K562 (cell line): ENCODE measurements around the gene PLEKHG1. TPM values are rescaled to one million over a fixed set of nuclear protein-coding genes. Genes with fewer than 3 reads are reported as not detected.

Experiments
- ATAC-seq: fragments of 200-7000 bp; cut with Tn5 transposase; 3 replicates; pipeline ENCODE4 v1.9.1; 2020; ENCODE audit warnings: moderate library complexity
- BruUV-seq: library from RNA; stranded (reverse); fragments of 400-500 nt; replicated peaks from 2 replicates; lab custom pipeline; 2021; lab: Mats Ljungman, UMichigan
- CTCF ChIA-PET: fragments of 300-600 bp; formaldehyde crosslinking; extraction: SDS; loops from one replicate; lab custom pipeline; 2021; ENCODE audit warnings: low intra/inter-chr PET ratio; lab: Yijun Ruan, JAX
- POLR2A ChIA-PET: fragments of 300-600, 350-650 bp; sonication (Branson Sonifier 250); formaldehyde crosslinking; extraction: SDS; loops from one replicate; lab custom pipeline; 2021; ENCODE audit warnings: antibody characterized with exemption, inconsistent platforms; lab: Yijun Ruan, JAX
- DNase-seq, 4 experiments: peaks; one replicate each; pipeline versions ENCODE4 v3.0.0 to v3.0.0-alpha.2; 2011 to 2018; ENCODE audit warnings: low spot score in 3 of 4, mixed read lengths in 3 of 4; ENCODE audit errors: extremely low read depth in 1 of 4
- FAIRE-seq: peaks from 2 replicates; lab custom pipeline; 2011; peaks lifted over from hg19 to GRCh38; lab: Jason Lieb, UNC
- H2AFZ ChIP-seq: 2 replicates; pipeline ENCODE4 v1.6.0; 2011; ENCODE audit warnings: low read depth, low read length, control low read depth, inconsistent platforms
- H3K27ac ChIP-seq: fragments of 200-600 bp; 3 replicates; pipeline ENCODE4 v1.8.0; 2011; ENCODE audit warnings: low read depth, mild to moderate bottlenecking, control low read depth, inconsistent platforms, low read length, moderate library complexity, mixed read lengths; ENCODE audit errors: extremely low read depth
- H3K27me3 ChIP-seq, 2 experiments: fragments of 300-600 bp in 1 of 2; 2 replicates in 1 of 2; 3 replicates in 1 of 2; pipeline versions ENCODE4 v1.6.0 to v1.8.0; 2011; ENCODE audit warnings: inconsistent platforms in 2 of 2, low read length in 2 of 2, mild to moderate bottlenecking in 1 of 2, mixed read lengths in 1 of 2, moderate library complexity in 1 of 2; ENCODE audit not compliant: control insufficient read depth in 2 of 2, insufficient read depth in 2 of 2
- H3K36me3 ChIP-seq: fragments of 300-600 bp; 3 replicates; pipeline ENCODE4 v1.8.0; 2011; ENCODE audit warnings: mild to moderate bottlenecking, low read length, inconsistent platforms; ENCODE audit not compliant: control insufficient read depth, insufficient read depth
- H3K4me1 ChIP-seq, 2 experiments: fragments of 200-600 bp in 1 of 2; replicated peaks in 1 of 2; 2 replicates in 1 of 2; 3 replicates in 1 of 2; pipeline versions ENCODE4 v1.5.1 to v1.8.0; 2011; ENCODE audit warnings: inconsistent platforms in 2 of 2, low read length in 2 of 2, mild to moderate bottlenecking in 1 of 2, mixed read lengths in 1 of 2, moderate library complexity in 1 of 2; ENCODE audit not compliant: control insufficient read depth in 2 of 2, insufficient read depth in 2 of 2
- H3K4me2 ChIP-seq: 2 replicates; pipeline ENCODE4 v1.6.1; 2011; ENCODE audit warnings: low read length, control low read depth, inconsistent platforms, mixed read lengths; ENCODE audit not compliant: insufficient read depth
- H3K4me3 ChIP-seq: fragments of 200-600 bp; sonication (generic), shearing (Covaris generic); 2 replicates; pipeline ENCODE4 v1.5.1; 2016; ENCODE audit warnings: control low read depth, inconsistent platforms
- H3K79me2 ChIP-seq: fragments of 200-600 bp; 3 replicates; pipeline ENCODE4 v1.8.0; 2011; ENCODE audit warnings: low read length, inconsistent platforms; ENCODE audit not compliant: control insufficient read depth, insufficient read depth
- H3K9ac ChIP-seq, 2 experiments: 2 replicates each; pipeline versions ENCODE4 v1.6.0 to v1.6.1; 2011; ENCODE audit warnings: low read depth in 2 of 2, low read length in 2 of 2, control low read depth in 1 of 2, inconsistent platforms in 1 of 2, mild to moderate bottlenecking in 1 of 2, mixed read lengths in 1 of 2; ENCODE audit not compliant: insufficient read depth in 1 of 2
- H3K9me1 ChIP-seq: one replicate; pipeline ENCODE4 v1.6.0; 2011; ENCODE audit warnings: inconsistent platforms, mild to moderate bottlenecking, low read length, moderate library complexity; ENCODE audit not compliant: control insufficient read depth, insufficient read depth
- H3K9me3 ChIP-seq: replicated peaks from 2 replicates; pipeline ENCODE4 v1.5.1; 2011; ENCODE audit warnings: low read depth, low read length, inconsistent platforms; ENCODE audit not compliant: control insufficient read depth, insufficient read depth
- H4K20me1 ChIP-seq: replicated peaks from 2 replicates; pipeline ENCODE4 v1.6.1; 2011; ENCODE audit warnings: low read length, inconsistent platforms, mixed read lengths; ENCODE audit not compliant: control insufficient read depth, insufficient read depth
- DMBX1 ChIP-seq: fragments of 250-450 bp; sonication (Bioruptor Pico); IDR thresholded peaks from 2 replicates; pipeline ENCODE4 v1.8.0; 2022; ENCODE audit warnings: inconsistent platforms, mild to moderate bottlenecking, moderate library complexity, borderline replicate concordance
- ETV1 ChIP-seq: fragments of 450-650 bp; conservative IDR thresholded peaks from 2 replicates; pipeline ENCODE4 v1.6.1; 2016; ENCODE audit warnings: missing genetic modification characterization, control low read depth, low read depth, missing compliant biosample characterization
- NR4A1 ChIP-seq, 2 experiments: fragments of 250-450 bp in 1 of 2; fragments of 450-650 bp in 1 of 2; sonication (Bioruptor Pico) in 1 of 2; IDR thresholded peaks; 2 replicates each; pipeline versions ENCODE4 v1.4.0 to v1.6.1; 2016 to 2020; ENCODE audit warnings: mild to moderate bottlenecking in 2 of 2, missing compliant biosample characterization in 1 of 2, missing genetic modification characterization in 1 of 2, moderate library complexity in 1 of 2
- TAF9B ChIP-seq: fragments of 450-650 bp; IDR thresholded peaks from 2 replicates; pipeline ENCODE4 v1.6.1; 2018; ENCODE audit warnings: mild to moderate bottlenecking; ENCODE audit not compliant: partially characterized antibody
- ZNF766 ChIP-seq: fragments of 200-800 bp; sonication (Bioruptor generic); conservative IDR thresholded peaks from 2 replicates; pipeline ENCODE4 v1.6.1; 2016; ENCODE audit warnings: missing genetic modification characterization, missing compliant biosample characterization
- WGBS: fragments of 100-300 bp; shearing (Covaris generic); methylation state at CpG from one replicate; pipeline ENCODE4 v1.1.6; 2016; ENCODE audit warnings: low coverage, mixed read lengths; ENCODE audit not compliant: insufficient coverage; ENCODE audit errors: missing lambda C conversion rate; 5-methylcytosine and 5-hydroxymethylcytosine counted together
- in situ Hi-C: fragments of 300-500 bp; cut with MboI; formaldehyde crosslinking; loops from 4 replicates; pipeline ENCODE4 v1.15.0; 2018; ENCODE audit warnings: inconsistent platforms, mixed read lengths
- intact Hi-C: fragments of 100-400 bp; cut with micrococcal nuclease; formaldehyde crosslinking; loops from 2 replicates; pipeline ENCODE4 v1.14.2; 2022
- polyA plus RNA-seq, 8 experiments: library from polyadenylated mRNA; depleted of rRNA in 4 of 8; stranded (reverse) in 5 of 8; unstranded in 3 of 8; fragments of >200 nt; fragmentation: Nextera tagmentation in 2 of 8; fragmentation: Illumina TruSeq in 1 of 8; extraction: Ambion mirVana in 2 of 8; extraction: Trizol in 1 of 8; gene quantifications; 2 replicates each; pipeline versions ENCODE4 v1.2.1 to v1.2.3, GENCODE V29; 2011 to 2014; ENCODE audit warnings: inconsistent platforms in 1 of 8, missing spikeins in 1 of 8
- total RNA-seq, 7 experiments: library from RNA; depleted of rRNA in 6 of 7; stranded (reverse); fragments of >200 nt in 6 of 7; fragmentation: Illumina TruSeq in 2 of 7; extraction: Trizol in 2 of 7; gene quantifications; 2 replicates each; pipeline versions ENCODE4 v1.2.1 to v1.2.3, GENCODE V29; 2011 to 2021; ENCODE audit warnings: low replicate concordance in 1 of 7

PLEKHG1 gene
- total and polyA plus RNA-seq, 9 of the 15 experiments (the other 6 are each of a cell fraction or from before 2014, with no cell fraction given) = 0.03 to 0.16 (median 0.03) TPM; not detected in 6

GRCh38 chr6:150619275-150619674, 19.6 kb downstream of the PLEKHG1 start (continued):
- TF ChIP-seq DMBX1 (CRISPR knock-in tag) = no peak
- TF ChIP-seq, all 486 proteins: peak for 0

GRCh38 chr6:150620244-150620643, 20.6 kb downstream of the PLEKHG1 start:
- Histone ChIP-seq H2AFZ (no peak overlapping the region), H3K79me2 (no peaks in the 10 kb centered on the region), H3K9me3 (no peaks in the 10 kb centered on the region), H3K27me3 (peaks cover 14 to 16% of the 10 kb centered on the region in 2 experiments), H3K36me3 (no peaks in the 10 kb centered on the region), H3K27ac (no peak overlapping the region), H3K4me3 (no peak overlapping the region), H4K20me1 (no peaks in the 10 kb centered on the region), H3K9me1 (no peaks in the 10 kb centered on the region), H3K4me2 (no peak overlapping the region), H3K9ac (no peak overlapping the region), H3K4me1 (no peaks in the 10 kb centered on the region)
- WGBS = 0% methylated on average over 3 of the region's 3 CpGs
- no peak for ATAC-seq
- ChIA-PET POLR2A (no interaction called here), CTCF (no interaction called here)
- no TSS peak for BruUV-seq
- TF ChIP-seq TAF9B = no peak
- no peak for TF ChIP-seq ZNF766 (CRISPR knock-in tag)
- TF ChIP-seq NR4A1 (CRISPR knock-in tag; IDR thresholded peaks at IDR 0.05) = no peak
- no peak for TF ChIP-seq NR4A1 (tag; IDR thresholded peaks at IDR 0.05)
- no peak for TF ChIP-seq ETV1 (tag)
- in situ Hi-C loops (no loop called here), intact Hi-C loops (no loop called here)
- no peak for DNase-seq
- FAIRE-seq = no peak
